Fibroblast of the conjunctiva (primary cell): ENCODE measurements around the gene MGLL.
A peak's percentile ranks its signal among the peaks of the same experiment; 100 is the strongest.
"Not testable (repeated sequence)": the region's sequence is repeated elsewhere in the genome, so short reads cannot be mapped to it uniquely, and the experiment has no call there.

ENCODE experiments used
- DNase-seq: peaks from one replicate; pipeline ENCODE4 v3.0.0-alpha.2; 2010; ENCODE audit warnings: low read depth

Gene MGLL

GRCh38 chr3:127655641-127656040 lies 166.7 kb downstream of the MGLL start:
- DNase-seq: peak; percentile 37

- DNase-seq: not testable (repeated sequence)
Observed at GRCh38 chr3:127654993-127655392, 167.3 kb downstream of the MGLL start.

GRCh38 chr3:127654374-127654773 lies 167.9 kb downstream of the MGLL start:
- no peak for DNase-seq

- peak; percentile 47 for DNase-seq
Observed at GRCh38 chr3:127652246-127652995, 169.9 kb downstream of the MGLL start.

GRCh38 chr3:127651516-127652172 lies 170.7 kb downstream of the MGLL start:
- DNase-seq: no peak

GRCh38 chr3:127650236-127650635 lies 172.1 kb downstream of the MGLL start:
- DNase-seq: no peak

GRCh38 chr3:127647845-127648204 lies 174.5 kb downstream of the MGLL start:
- DNase-seq: no peak

GRCh38 chr3:127647166-127647844 lies 175.0 kb downstream of the MGLL start:
- DNase-seq: no peak

- no peak for DNase-seq
Observed at GRCh38 chr3:127646501-127647046, 175.7 kb downstream of the MGLL start.

GRCh38 chr3:127645371-127646015 lies 176.8 kb downstream of the MGLL start:
- no peak for DNase-seq

GRCh38 chr3:127644641-127645370 lies 177.5 kb downstream of the MGLL start:
- DNase-seq: no peak

GRCh38 chr3:127640042-127640355 lies 182.3 kb downstream of the MGLL start:
- no peak for DNase-seq

- DNase-seq: no peak
Observed at GRCh38 chr3:127639173-127640041, 182.9 kb downstream of the MGLL start.
